HFF-Myc (cell line): ENCODE measurements around the gene CPLANE1.

Experiments used
- DNase-seq: peaks from one replicate; pipeline ENCODE4 v3.0.0-alpha.2; 2011; ENCODE audit warnings: low read depth; ENCODE audit errors: extremely low read depth
- H3K4me3 ChIP-seq: replicated peaks from 2 replicates; pipeline ENCODE4 v1.5.1; 2011; ENCODE audit warnings: low read depth, mild to moderate bottlenecking, control low read depth, low read length
- CTCF ChIP-seq: IDR thresholded peaks from 2 replicates; pipeline ENCODE4 v1.5.1; 2012; ENCODE audit warnings: mild to moderate bottlenecking, low read depth, low read length, control low read depth; ENCODE audit errors: missing control alignments

CPLANE1 gene

GRCh38 chr5:37133939-37134338 is 115.2 kb downstream of the CPLANE1 start:
- no peak for DNase-seq
- no peak for TF ChIP-seq CTCF
- no peak overlapping the region for H3K4me3 ChIP-seq

DNA sequence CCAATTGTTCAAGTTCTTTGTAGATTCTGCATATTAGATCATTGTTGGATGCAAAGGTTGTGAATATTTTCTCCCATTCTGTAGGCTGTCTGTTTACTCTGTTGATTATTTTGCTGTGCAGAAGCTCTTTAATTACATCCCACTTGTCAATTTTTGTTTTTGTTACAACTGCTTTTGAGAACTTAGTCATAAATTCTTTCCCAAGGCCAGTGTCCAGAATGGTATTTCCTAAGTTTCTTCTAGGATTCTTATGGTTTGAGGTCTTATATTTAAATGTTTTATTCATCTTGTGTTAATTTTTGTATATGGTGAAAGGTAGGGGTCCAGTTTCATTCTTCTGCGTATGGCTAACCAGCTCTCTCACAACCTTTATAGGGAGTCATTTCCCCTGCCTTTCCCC is 116.5 kb downstream of the CPLANE1 start:
- no peak for DNase-seq
- TF ChIP-seq CTCF, result no peak
- H3K4me3 ChIP-seq, result no peak overlapping the region

DNA sequence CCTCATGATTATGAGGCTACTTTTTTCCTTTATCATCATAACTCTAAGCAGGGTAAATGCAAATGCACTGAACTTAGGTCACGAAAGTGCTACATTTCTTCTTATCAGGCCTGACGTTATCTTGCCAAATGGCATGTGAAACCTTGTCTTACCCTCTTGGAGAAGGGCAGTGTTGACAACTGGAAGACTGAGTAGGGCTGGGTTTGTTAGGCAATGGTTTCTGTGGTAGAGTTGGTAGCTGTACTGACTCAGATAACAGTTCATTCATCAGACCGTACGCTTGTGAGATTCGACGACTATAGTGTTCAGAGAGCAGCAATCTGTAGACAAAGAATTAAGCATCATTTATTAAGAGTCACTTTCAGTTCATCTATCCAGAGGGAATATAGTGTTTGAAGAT is 127.7 kb downstream of the CPLANE1 start:
- no peak for TF ChIP-seq CTCF

GRCh38 chr5:37121027-37121426 is 128.1 kb downstream of the CPLANE1 start:
- TF ChIP-seq CTCF, result no peak
- no peak for DNase-seq
- no peak overlapping the region for H3K4me3 ChIP-seq

More for the DNA sequence above, 127.7 kb downstream of the CPLANE1 start:
- H3K4me3 ChIP-seq, result no peak overlapping the region
- no peak for DNase-seq

DNA sequence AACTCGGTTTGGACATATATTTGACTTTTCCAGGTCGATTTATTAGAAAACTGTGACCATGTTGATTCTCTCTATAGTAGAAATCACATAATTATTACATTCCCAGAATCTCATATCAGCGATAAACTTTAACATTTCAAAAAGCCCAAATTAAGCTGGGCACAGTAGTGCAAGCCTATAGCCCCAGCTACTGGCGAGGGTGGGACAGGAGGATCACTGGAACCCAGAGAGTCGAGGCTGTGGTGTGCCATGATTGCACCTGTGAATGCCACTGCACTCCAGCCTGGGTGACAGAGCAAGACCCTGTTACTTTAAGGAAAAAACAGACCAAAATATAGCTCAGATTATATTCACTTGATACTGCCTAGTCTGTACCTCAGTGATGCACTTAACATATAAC is 128.9 kb downstream of the CPLANE1 start:
- TF ChIP-seq CTCF, result no peak
- H3K4me3 ChIP-seq, result no peak overlapping the region
- DNase-seq, result no peak

DNA sequence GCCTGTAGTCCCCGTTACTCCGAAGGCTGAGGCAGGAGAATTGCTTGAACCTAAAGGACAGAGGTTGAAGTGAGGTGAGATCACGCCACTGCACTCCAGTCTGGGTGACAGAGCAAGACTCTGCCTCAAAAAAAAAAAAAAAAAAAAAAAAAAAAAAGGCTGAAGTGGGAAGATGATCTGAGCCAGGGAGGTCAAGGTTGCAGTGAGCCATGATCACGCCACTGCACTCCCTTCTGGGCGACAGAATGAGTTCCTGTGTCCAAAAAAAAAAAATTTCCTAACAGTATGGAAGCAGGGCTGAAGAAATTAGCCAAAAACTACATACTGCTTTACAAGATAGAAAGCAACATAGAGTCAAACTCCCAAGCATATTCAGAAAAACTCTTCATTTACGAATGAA is 132.8 kb downstream of the CPLANE1 start:
- DNase-seq, result no peak
- TF ChIP-seq CTCF, result no peak

DNA sequence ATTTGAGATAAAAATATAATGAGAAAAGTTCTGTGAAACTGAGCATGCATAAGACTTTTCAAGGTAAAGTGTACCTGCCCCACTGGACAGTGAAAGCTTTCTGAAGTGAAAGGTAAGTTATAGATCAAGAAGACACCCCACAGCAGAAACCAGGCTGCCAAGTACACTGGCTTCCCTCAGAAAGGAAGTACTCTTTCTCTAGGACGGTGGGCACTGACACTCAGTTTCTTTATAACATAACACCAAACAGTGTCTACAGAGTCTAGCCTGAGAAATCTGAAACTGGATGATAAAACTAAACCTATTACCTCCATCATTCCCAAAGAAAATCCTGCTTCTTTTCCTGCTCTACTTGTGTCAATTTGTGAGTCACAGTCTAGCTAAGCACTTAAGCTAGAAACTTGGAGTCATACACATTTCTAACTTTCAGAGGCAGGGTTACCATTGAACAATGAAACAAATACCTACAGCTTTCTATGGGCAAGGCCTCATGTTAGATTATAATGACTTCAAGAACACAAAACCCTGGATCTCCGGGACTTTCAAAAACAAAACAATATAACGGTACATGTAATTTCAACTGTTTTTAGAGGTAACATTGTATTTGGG is 136.7 kb downstream of the CPLANE1 start:
- DNase-seq, result no peak
- no peak overlapping the region for H3K4me3 ChIP-seq
- TF ChIP-seq CTCF, result no peak

More for the DNA sequence above, 132.8 kb downstream of the CPLANE1 start:
- H3K4me3 ChIP-seq, result no peak overlapping the region
